ENCODE measurements around the gene ATP6V1C2. TPM values are rescaled to one million over a fixed set of nuclear protein-coding genes. Genes with fewer than 3 reads are reported as not detected.
A peak's percentile ranks its signal among the peaks of the same experiment; 100 is the strongest.
"Not testable (repeated sequence)": the region's sequence is repeated elsewhere in the genome, so short reads cannot be mapped to it uniquely, and the experiment has no call there.

The ATP6V1C2 gene
- total RNA-seq, 4 donors from 2014 or later = not detected

DNA sequence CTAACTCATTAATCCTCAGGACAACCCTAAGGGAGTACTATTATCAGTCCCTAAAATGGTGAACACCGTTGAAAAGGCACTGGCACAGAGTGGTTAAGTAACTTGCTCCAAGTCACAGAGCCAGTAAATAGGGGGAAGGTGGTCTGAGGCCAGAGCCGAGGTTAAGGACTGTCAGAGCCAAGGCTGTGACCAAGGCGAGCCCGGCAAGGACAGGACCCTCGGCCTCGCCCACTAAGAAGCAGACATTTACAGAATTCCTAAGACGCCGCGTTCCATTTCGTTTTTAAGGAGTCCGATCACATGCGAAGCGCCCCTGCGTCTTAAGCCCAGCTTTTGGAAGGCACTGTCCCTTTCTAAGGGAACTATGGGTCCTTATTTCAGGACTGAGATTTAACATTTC, 90.1 kb downstream of the ATP6V1C2 start:
- H3K4me1 ChIP-seq = peaks cover 20 to 25% of the 10 kb centered on the region in 2 donors
- no peak for ATAC-seq
- intact Hi-C loops (cut with DNase I; ENCODE audit: low total_unique reads) = loop anchor here (5.0 kb wide), 1 partner anchor 774 kb away; no protein-coding TSS in a partner anchor

GRCh38 chr2:10812362-10813162, 91.1 kb downstream of the ATP6V1C2 start, which contains the start of gene PDIA6:
Gene PDIA6, minus strand, starts transcription at chr2:10812785. Its CDS starts 89 bp downstream, at chr2:10812696.
- ATAC-seq (peak; percentile 94 to 97), DNase-seq (peak; percentile 96 to 97)
- H3K4me3 ChIP-seq = peak within 1 kb of the TSS; percentile 64 to 87 (median 75)
- H3K4me1 ChIP-seq = peaks cover 20 to 25% of the 10 kb centered on the region in 2 donors
- TF ChIP-seq POLR2A (IDR thresholded peaks at IDR 0.05) = peak; percentile 86 to 87
- TF ChIP-seq, protein P1, sequence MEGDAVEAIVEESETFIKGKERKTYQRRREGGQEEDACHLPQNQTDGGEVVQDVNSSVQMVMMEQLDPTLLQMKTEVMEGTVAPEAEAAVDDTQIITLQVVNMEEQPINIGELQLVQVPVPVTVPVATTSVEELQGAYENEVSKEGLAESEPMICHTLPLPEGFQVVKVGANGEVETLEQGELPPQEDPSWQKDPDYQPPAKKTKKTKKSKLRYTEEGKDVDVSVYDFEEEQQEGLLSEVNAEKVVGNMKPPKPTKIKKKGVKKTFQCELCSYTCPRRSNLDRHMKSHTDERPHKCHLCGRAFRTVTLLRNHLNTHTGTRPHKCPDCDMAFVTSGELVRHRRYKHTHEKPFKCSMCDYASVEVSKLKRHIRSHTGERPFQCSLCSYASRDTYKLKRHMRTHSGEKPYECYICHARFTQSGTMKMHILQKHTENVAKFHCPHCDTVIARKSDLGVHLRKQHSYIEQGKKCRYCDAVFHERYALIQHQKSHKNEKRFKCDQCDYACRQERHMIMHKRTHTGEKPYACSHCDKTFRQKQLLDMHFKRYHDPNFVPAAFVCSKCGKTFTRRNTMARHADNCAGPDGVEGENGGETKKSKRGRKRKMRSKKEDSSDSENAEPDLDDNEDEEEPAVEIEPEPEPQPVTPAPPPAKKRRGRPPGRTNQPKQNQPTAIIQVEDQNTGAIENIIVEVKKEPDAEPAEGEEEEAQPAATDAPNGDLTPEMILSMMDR (IDR thresholded peaks at IDR 0.05 in 4 of 5, conservative IDR thresholded peaks at IDR 0.05 in 1 of 5) = peak in 4 of 5 experiments; percentile 17 to 49 (median 38)
- intact Hi-C loops (cut with DNase I; ENCODE audit: low total_unique reads) (loop anchor here (1.0 to 5.0 kb wide), 2 partner anchors 364 to 775 kb away; partner anchors contain the start of gene ODC1), in situ Hi-C loops (cut with MboI; ENCODE audit: low sequenced_read_pairs in 4 of 4) (no loop called here)
- H3K9me3 ChIP-seq = no peaks in the 10 kb centered on the region
- H3K27ac ChIP-seq = peak within 1 kb of the TSS; percentile 77 to 94 (median 89)
- no peaks in the 10 kb centered on the region for H3K27me3 ChIP-seq
- no peaks in the 10 kb centered on the region for H3K36me3 ChIP-seq

More for the DNA sequence above, 90.1 kb downstream of the ATP6V1C2 start:
- H3K4me3 ChIP-seq = peak overlapping the region; percentile 64 to 87 (median 69)
- no peak for DNase-seq
- no peak for TF ChIP-seq POLR2A (IDR thresholded peaks at IDR 0.05)
- TF ChIP-seq, protein P1 (IDR thresholded peaks at IDR 0.05 in 4 of 5, conservative IDR thresholded peaks at IDR 0.05 in 1 of 5) = no peak
- H3K9me3 ChIP-seq = no peaks in the 10 kb centered on the region
- in situ Hi-C loops (cut with MboI; ENCODE audit: low sequenced_read_pairs in 4 of 4) = no loop called here
- H3K27ac ChIP-seq = peak overlapping the region; percentile 77 to 94 (median 89)
- no peaks in the 10 kb centered on the region for H3K36me3 ChIP-seq
- no peaks in the 10 kb centered on the region for H3K27me3 ChIP-seq

- peaks cover 20 to 25% of the 10 kb centered on the region in 2 donors for H3K4me1 ChIP-seq
- DNase-seq; H3K9me3 ChIP-seq; H3K27me3 ChIP-seq; H3K36me3 ChIP-seq; in situ Hi-C loops (cut with MboI; ENCODE audit: low sequenced_read_pairs in 4 of 4): not testable (repeated sequence)
- peak overlapping the region; percentile 64 to 87 (median 75) for H3K4me3 ChIP-seq
- intact Hi-C loops (cut with DNase I; ENCODE audit: low total_unique reads) = loop anchor here (5.0 kb wide), 1 partner anchor 776 kb away; no protein-coding TSS in a partner anchor
- H3K27ac ChIP-seq = peak overlapping the region; percentile 73 to 94 (median 78)
- ATAC-seq = peak; percentile 24 to 42
Observed at GRCh38 chr2:10813163-10814138, 92.0 kb downstream of the ATP6V1C2 start.

- no peak for ATAC-seq
- intact Hi-C loops (cut with DNase I; ENCODE audit: low total_unique reads) (loop anchor here (5.0 kb wide), 1 partner anchor 777 kb away; no protein-coding TSS in a partner anchor), in situ Hi-C loops (cut with MboI; ENCODE audit: low sequenced_read_pairs in 4 of 4) (no loop called here)
- peaks cover 0 to 2% (median 0%) of the 10 kb centered on the region in 3 donors for H3K27me3 ChIP-seq
- TF ChIP-seq POLR2A (IDR thresholded peaks at IDR 0.05) = no peak
- TF ChIP-seq, protein P1 (IDR thresholded peaks at IDR 0.05 in 4 of 5, conservative IDR thresholded peaks at IDR 0.05 in 1 of 5) = no peak
- no peak for DNase-seq
- no peaks in the 10 kb centered on the region for H3K9me3 ChIP-seq
- H3K27ac ChIP-seq = no peak overlapping the region
- no peaks in the 10 kb centered on the region for H3K36me3 ChIP-seq
- H3K4me3 ChIP-seq = no peak overlapping the region
- H3K4me1 ChIP-seq = peaks cover 20 to 25% of the 10 kb centered on the region in 2 donors
Observed at GRCh38 chr2:10814142-10814541, 92.7 kb downstream of the ATP6V1C2 start.

Measured in gastrocnemius medialis (tissue), 4 donors.